WERI-Rb-1 (cell line): ENCODE results near the gene ACOX3.

ENCODE experiments used
- DNase-seq: peaks from one replicate; pipeline ENCODE4 v3.0.0-alpha.2; 2020
- H3K27ac ChIP-seq: fragments of 250-450 bp; sonication (Bioruptor Pico); 2 replicates; pipeline ENCODE4 v1.5.1; 2020; ENCODE audit warnings: mild to moderate bottlenecking, moderate library complexity
- H3K27me3 ChIP-seq: fragments of 250-450 bp; sonication (Bioruptor Pico); 2 replicates; pipeline ENCODE4 v1.5.1; 2021; ENCODE audit warnings: mild to moderate bottlenecking, low read depth, moderate library complexity; ENCODE audit not compliant: insufficient read depth, severe bottlenecking
- H3K36me3 ChIP-seq: fragments of 250-450 bp; sonication (Bioruptor Pico); 2 replicates; pipeline ENCODE4 v1.5.1; 2020; ENCODE audit warnings: mild to moderate bottlenecking, moderate library complexity
- H3K4me3 ChIP-seq: 2 replicates; pipeline ENCODE4 v1.5.1; 2011; ENCODE audit warnings: low read depth, mild to moderate bottlenecking, control low read depth, low read length
- H3K9me3 ChIP-seq: fragments of 250-450 bp; sonication (Bioruptor Pico); 2 replicates; pipeline ENCODE4 v1.5.1; 2021; ENCODE audit warnings: mild to moderate bottlenecking, moderate library complexity; ENCODE audit not compliant: severe bottlenecking
- CTCF ChIP-seq: IDR thresholded peaks from 2 replicates; pipeline ENCODE4 v1.5.1; 2011; ENCODE audit warnings: low read depth, mild to moderate bottlenecking, control low read depth, inconsistent platforms, low read length

The ACOX3 gene

GRCh38 chr4:8453957-8454356, 13.4 kb upstream of the ACOX3 start:
- Histone ChIP-seq H3K27ac (no peak overlapping the region), H3K4me3 (no peak overlapping the region), H3K36me3 (peaks cover 71% of the 10 kb centered on the region), H3K9me3 (no peaks in the 10 kb centered on the region), H3K27me3 (no peaks in the 10 kb centered on the region)
- no peak for DNase-seq
- TF ChIP-seq CTCF = no peak

GRCh38 chr4:8451440-8452182, 11.1 kb upstream of the ACOX3 start:
- Histone ChIP-seq H3K27me3 (no peaks in the 10 kb centered on the region), H3K9me3 (no peaks in the 10 kb centered on the region), H3K4me3 (no peak overlapping the region), H3K36me3 (peaks cover 81% of the 10 kb centered on the region), H3K27ac (no peak overlapping the region)
- DNase-seq = no peak
- no peak for TF ChIP-seq CTCF

GRCh38 chr4:8446122-8446521, 5.6 kb upstream of the ACOX3 start:
- peaks cover 41% of the 10 kb centered on the region for H3K36me3 ChIP-seq
- no peak for TF ChIP-seq CTCF

GRCh38 chr4:8443801-8444200, 3.3 kb upstream of the ACOX3 start:
- no peak for DNase-seq
- Histone ChIP-seq H3K9me3 (peaks cover 2% of the 10 kb centered on the region), H3K4me3 (no peak overlapping the region), H3K36me3 (peaks cover 27% of the 10 kb centered on the region), H3K27me3 (no peaks in the 10 kb centered on the region), H3K27ac (no peak overlapping the region)
- TF ChIP-seq CTCF = no peak

More at GRCh38 chr4:8446122-8446521, 5.6 kb upstream of the ACOX3 start:
- Histone ChIP-seq H3K4me3 (no peak overlapping the region), H3K27me3 (no peaks in the 10 kb centered on the region), H3K27ac (no peak overlapping the region), H3K9me3 (no peaks in the 10 kb centered on the region)
- DNase-seq = no peak

- no peak for DNase-seq
- no peak for TF ChIP-seq CTCF
- Histone ChIP-seq H3K27me3 (no peaks in the 10 kb centered on the region), H3K4me3 (no peak overlapping the region), H3K9me3 (peaks cover 2% of the 10 kb centered on the region), H3K36me3 (peaks cover 24% of the 10 kb centered on the region), H3K27ac (no peak overlapping the region)
Observed at GRCh38 chr4:8442596-8443358, 2.3 kb upstream of the ACOX3 start.
